Parathyroid adenoma (tissue), 2 donors: ENCODE measurements around the gene PYGB.

Experiments used
- H2AFZ ChIP-seq: fragments of 300-600 bp; sonication (generic); one replicate; pipeline ENCODE4 v1.7.0; 2017; ENCODE audit warnings: antibody characterized with exemption, mild to moderate bottlenecking
- H3K27ac ChIP-seq: fragments of 300-600 bp; sonication (generic); one replicate; pipeline ENCODE4 v1.7.0; 2017
- H3K27me3 ChIP-seq: fragments of 300-600 bp; sonication (generic); one replicate; pipeline ENCODE4 v1.7.0; 2017; ENCODE audit warnings: low read length; ENCODE audit not compliant: control insufficient read depth, insufficient read depth
- H3K36me3 ChIP-seq: fragments of 300-600 bp; sonication (generic); one replicate; pipeline ENCODE4 v1.7.0; 2017; ENCODE audit warnings: low read length; ENCODE audit not compliant: control insufficient read depth, insufficient read depth
- H3K4me1 ChIP-seq: fragments of 300-600 bp; sonication (generic); one replicate; pipeline ENCODE4 v1.7.0; 2017; ENCODE audit warnings: control low read depth
- H3K4me2 ChIP-seq: fragments of 300-600 bp; sonication (generic); one replicate; pipeline ENCODE4 v1.7.0; 2017; ENCODE audit warnings: low read length
- H3K4me3 ChIP-seq: fragments of 300-600 bp; sonication (generic); one replicate; pipeline ENCODE4 v1.7.0; 2017; ENCODE audit warnings: low read depth, low read length
- H3K79me2 ChIP-seq: fragments of 300-600 bp; sonication (generic); one replicate; pipeline ENCODE4 v1.7.0; 2017; ENCODE audit warnings: control low read depth
- H3K9ac ChIP-seq: fragments of 300-600 bp; sonication (generic); one replicate; pipeline ENCODE4 v1.7.0; 2017; ENCODE audit warnings: mild to moderate bottlenecking
- H3K9me3 ChIP-seq: fragments of 300-600 bp; sonication (generic); one replicate; pipeline ENCODE4 v1.7.0; 2017; ENCODE audit warnings: low read length; ENCODE audit not compliant: control insufficient read depth
- TF ChIP-seq, protein P1 (sequence below): fragments of 300-600 bp; sonication (generic); IDR thresholded peaks from one replicate; pipeline ENCODE4 v1.7.0; 2017; ENCODE audit warnings: antibody characterized with exemption, mild to moderate bottlenecking
- donor health status: primary hyperparathyroidism.

Gene PYGB

DNA sequence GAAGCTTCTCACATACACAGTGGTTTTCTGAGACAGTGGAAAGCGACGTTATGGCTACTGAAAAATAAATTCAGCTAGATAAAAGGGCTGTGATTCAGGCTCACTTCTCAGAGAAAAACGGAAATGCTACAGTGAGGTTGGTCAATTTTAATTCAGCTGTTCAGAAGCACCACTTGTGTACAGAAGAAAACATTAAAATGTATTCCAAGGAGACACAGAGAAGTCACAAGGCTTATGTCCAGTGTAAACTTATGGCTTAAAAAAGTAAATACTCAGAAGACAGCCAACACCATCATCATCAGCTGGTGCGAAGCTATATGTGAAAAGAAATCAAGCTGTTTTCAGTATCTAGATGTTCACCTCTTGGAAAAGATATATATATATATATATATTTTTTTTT, 74.1 kb downstream of the PYGB start:
- no peak overlapping the region for H2AFZ ChIP-seq
- no peak overlapping the region for H3K27ac ChIP-seq
- H3K9me3 ChIP-seq, result no peaks in the 10 kb centered on the region
- H3K9ac ChIP-seq, result no peak overlapping the region
- H3K27me3 ChIP-seq, result no peaks in the 10 kb centered on the region
- no peak overlapping the region for H3K4me2 ChIP-seq
- peaks cover 18% of the 10 kb centered on the region for H3K79me2 ChIP-seq
- no peak overlapping the region for H3K4me3 ChIP-seq
- H3K36me3 ChIP-seq, result no peaks in the 10 kb centered on the region
- TF ChIP-seq, protein P1, sequence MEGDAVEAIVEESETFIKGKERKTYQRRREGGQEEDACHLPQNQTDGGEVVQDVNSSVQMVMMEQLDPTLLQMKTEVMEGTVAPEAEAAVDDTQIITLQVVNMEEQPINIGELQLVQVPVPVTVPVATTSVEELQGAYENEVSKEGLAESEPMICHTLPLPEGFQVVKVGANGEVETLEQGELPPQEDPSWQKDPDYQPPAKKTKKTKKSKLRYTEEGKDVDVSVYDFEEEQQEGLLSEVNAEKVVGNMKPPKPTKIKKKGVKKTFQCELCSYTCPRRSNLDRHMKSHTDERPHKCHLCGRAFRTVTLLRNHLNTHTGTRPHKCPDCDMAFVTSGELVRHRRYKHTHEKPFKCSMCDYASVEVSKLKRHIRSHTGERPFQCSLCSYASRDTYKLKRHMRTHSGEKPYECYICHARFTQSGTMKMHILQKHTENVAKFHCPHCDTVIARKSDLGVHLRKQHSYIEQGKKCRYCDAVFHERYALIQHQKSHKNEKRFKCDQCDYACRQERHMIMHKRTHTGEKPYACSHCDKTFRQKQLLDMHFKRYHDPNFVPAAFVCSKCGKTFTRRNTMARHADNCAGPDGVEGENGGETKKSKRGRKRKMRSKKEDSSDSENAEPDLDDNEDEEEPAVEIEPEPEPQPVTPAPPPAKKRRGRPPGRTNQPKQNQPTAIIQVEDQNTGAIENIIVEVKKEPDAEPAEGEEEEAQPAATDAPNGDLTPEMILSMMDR, result no peak
- H3K4me1 ChIP-seq, result no peaks in the 10 kb centered on the region

DNA sequence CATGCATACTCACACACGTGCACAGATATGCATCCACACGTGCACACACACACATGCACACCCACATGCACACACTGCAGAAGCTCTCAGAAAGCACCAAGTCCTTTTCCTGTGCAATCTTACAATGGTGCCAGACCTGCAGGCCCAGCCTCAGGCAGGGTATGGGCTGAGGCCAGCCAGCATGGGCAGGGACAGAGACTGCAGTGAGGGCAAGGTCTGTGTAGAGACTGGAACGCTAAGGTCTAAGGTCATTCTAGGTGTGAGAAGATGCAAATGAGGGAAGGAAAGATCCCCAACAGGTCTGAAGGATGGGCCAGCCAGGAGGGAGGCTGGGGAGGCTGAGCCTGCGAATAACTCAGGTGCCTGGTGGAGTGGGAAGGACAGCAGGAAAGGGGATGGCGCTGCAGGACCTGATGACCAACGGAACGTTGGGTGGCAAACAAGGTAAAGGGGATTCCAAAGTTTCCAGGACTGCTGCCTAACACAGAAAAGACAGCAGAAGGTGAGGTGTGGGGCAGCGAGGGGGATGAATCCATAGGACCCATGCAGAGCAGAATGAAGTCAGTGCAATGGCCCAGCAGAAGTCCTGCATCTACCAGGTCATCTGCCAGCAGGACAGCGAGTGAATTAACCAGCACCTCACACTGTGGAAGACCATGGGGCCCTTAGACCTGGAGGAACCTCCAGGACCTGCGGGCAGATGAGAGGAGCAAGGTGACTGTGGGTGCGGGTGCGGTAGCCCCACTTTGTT, 75.8 kb downstream of the PYGB start:
- TF ChIP-seq, protein P1, result no peak
- Histone ChIP-seq H3K4me2 (no peak overlapping the region), H3K36me3 (no peaks in the 10 kb centered on the region), H3K4me1 (no peaks in the 10 kb centered on the region), H2AFZ (no peak overlapping the region), H3K27ac (no peak overlapping the region), H3K79me2 (peaks cover 30% of the 10 kb centered on the region), H3K4me3 (no peak overlapping the region), H3K9me3 (no peaks in the 10 kb centered on the region), H3K9ac (no peak overlapping the region), H3K27me3 (no peaks in the 10 kb centered on the region)

DNA sequence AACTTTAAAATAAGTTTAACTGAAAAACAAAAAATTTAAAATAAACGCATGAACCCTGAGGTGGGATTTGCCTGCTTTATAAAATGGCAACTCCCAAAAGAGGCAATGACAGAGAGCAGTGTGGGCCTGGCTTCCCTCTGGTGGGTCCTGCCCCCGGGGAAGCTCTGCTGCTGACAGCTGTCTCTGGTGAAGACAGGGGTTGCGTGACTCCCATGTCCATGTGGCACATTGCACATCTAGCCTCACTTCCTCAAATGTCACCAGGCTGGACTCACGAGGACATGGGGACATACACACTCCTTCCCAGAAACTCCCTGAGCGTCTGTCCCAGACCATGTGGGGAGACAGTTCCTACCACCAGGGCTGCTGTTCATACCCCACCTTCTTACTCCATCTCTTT, 76.5 kb downstream of the PYGB start:
- H3K27me3 ChIP-seq, result no peaks in the 10 kb centered on the region
- H3K4me1 ChIP-seq, result no peaks in the 10 kb centered on the region
- no peak overlapping the region for H2AFZ ChIP-seq
- H3K9ac ChIP-seq, result no peak overlapping the region
- no peaks in the 10 kb centered on the region for H3K36me3 ChIP-seq
- TF ChIP-seq, protein P1, result no peak
- peaks cover 37% of the 10 kb centered on the region for H3K79me2 ChIP-seq
- H3K4me2 ChIP-seq, result no peak overlapping the region
- no peaks in the 10 kb centered on the region for H3K9me3 ChIP-seq
- H3K27ac ChIP-seq, result no peak overlapping the region
- no peak overlapping the region for H3K4me3 ChIP-seq

DNA sequence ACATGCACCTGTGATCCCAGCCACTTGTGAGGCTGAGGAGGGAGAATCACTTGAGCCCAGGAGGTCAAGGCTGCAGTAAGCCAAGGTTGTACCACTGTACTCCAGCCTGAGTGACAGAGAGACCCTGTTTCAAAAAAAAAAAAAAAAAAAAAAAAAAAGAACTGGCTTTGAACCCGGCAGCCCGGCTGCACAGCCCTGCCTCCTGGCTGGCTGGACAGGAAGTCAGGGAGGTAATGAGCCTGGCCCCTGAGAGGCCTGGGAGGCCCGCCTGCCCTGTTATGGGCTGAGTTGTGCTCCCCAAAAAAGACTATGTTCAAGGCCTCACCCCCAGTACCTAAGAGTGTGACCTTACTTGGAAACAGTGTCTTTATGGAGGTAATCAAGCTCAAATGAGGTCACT, 77.2 kb downstream of the PYGB start:
- H3K4me2 ChIP-seq, result no peak overlapping the region
- no peak overlapping the region for H3K27ac ChIP-seq
- H3K9ac ChIP-seq, result no peak overlapping the region
- TF ChIP-seq, protein P1, result no peak
- no peaks in the 10 kb centered on the region for H3K9me3 ChIP-seq
- H3K27me3 ChIP-seq, result no peaks in the 10 kb centered on the region
- no peaks in the 10 kb centered on the region for H3K4me1 ChIP-seq
- H2AFZ ChIP-seq, result no peak overlapping the region
- H3K4me3 ChIP-seq, result no peak overlapping the region
- peaks cover 40% of the 10 kb centered on the region for H3K79me2 ChIP-seq
- H3K36me3 ChIP-seq, result no peaks in the 10 kb centered on the region

DNA sequence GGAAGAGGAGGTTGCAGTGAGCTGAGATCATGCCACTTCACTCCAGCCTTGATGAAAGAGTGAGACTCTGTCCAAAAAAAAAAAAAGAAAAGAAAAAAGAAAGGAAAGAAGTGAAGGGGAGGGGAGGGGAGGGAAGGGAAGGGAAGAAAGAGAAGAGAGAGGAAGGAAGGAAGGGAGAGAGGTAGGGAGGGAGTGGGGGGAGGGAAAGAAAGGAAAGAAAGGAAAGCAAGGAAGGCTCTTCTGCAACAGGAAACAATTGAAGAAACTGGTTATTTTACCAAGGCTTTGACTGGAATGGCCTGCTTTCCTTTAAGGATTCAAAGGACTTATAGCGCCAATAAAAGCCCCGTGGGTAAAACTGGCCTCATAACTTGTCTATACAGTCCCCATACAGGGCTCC, 78.1 kb downstream of the PYGB start:
- Histone ChIP-seq H3K4me1 (no peaks in the 10 kb centered on the region), H2AFZ (no peak overlapping the region), H3K27me3 (no peaks in the 10 kb centered on the region), H3K9me3 (no peaks in the 10 kb centered on the region), H3K27ac (no peak overlapping the region), H3K9ac (no peak overlapping the region), H3K36me3 (no peaks in the 10 kb centered on the region), H3K4me3 (no peak overlapping the region), H3K79me2 (peaks cover 41% of the 10 kb centered on the region), H3K4me2 (no peak overlapping the region)
- TF ChIP-seq, protein P1, result no peak
